K562 (cell line): ENCODE measurements around the gene NRP2. TPM values are rescaled to one million over a fixed set of nuclear protein-coding genes. Genes with fewer than 3 reads are reported as not detected.

Experiments
- ATAC-seq: fragments of 200-7000 bp; cut with Tn5 transposase; 3 replicates; pipeline ENCODE4 v1.9.1; 2020; ENCODE audit warnings: moderate library complexity
- BruUV-seq: library from RNA; stranded (reverse); fragments of 400-500 nt; replicated peaks from 2 replicates; lab custom pipeline; 2021; lab: Mats Ljungman, UMichigan
- CTCF ChIA-PET: fragments of 300-600 bp; formaldehyde crosslinking; extraction: SDS; loops from one replicate; lab custom pipeline; 2021; ENCODE audit warnings: low intra/inter-chr PET ratio; lab: Yijun Ruan, JAX
- POLR2A ChIA-PET: fragments of 300-600, 350-650 bp; sonication (Branson Sonifier 250); formaldehyde crosslinking; extraction: SDS; loops from one replicate; lab custom pipeline; 2021; ENCODE audit warnings: antibody characterized with exemption, inconsistent platforms; lab: Yijun Ruan, JAX
- DNase-seq, 4 experiments: peaks; one replicate each; pipeline versions ENCODE4 v3.0.0 to v3.0.0-alpha.2; 2011 to 2018; ENCODE audit warnings: low spot score in 3 of 4, mixed read lengths in 3 of 4; ENCODE audit errors: extremely low read depth in 1 of 4
- FAIRE-seq: peaks from 2 replicates; lab custom pipeline; 2011; peaks lifted over from hg19 to GRCh38; lab: Jason Lieb, UNC
- H2AFZ ChIP-seq: 2 replicates; pipeline ENCODE4 v1.6.0; 2011; ENCODE audit warnings: low read depth, low read length, control low read depth, inconsistent platforms
- H3K27ac ChIP-seq: fragments of 200-600 bp; 3 replicates; pipeline ENCODE4 v1.8.0; 2011; ENCODE audit warnings: low read depth, mild to moderate bottlenecking, control low read depth, inconsistent platforms, low read length, moderate library complexity, mixed read lengths; ENCODE audit errors: extremely low read depth
- H3K27me3 ChIP-seq, 2 experiments: fragments of 300-600 bp in 1 of 2; 2 replicates in 1 of 2; 3 replicates in 1 of 2; pipeline versions ENCODE4 v1.6.0 to v1.8.0; 2011; ENCODE audit warnings: inconsistent platforms in 2 of 2, low read length in 2 of 2, mild to moderate bottlenecking in 1 of 2, mixed read lengths in 1 of 2, moderate library complexity in 1 of 2; ENCODE audit not compliant: control insufficient read depth in 2 of 2, insufficient read depth in 2 of 2
- H3K36me3 ChIP-seq: fragments of 300-600 bp; 3 replicates; pipeline ENCODE4 v1.8.0; 2011; ENCODE audit warnings: mild to moderate bottlenecking, low read length, inconsistent platforms; ENCODE audit not compliant: control insufficient read depth, insufficient read depth
- H3K4me1 ChIP-seq, 2 experiments: fragments of 200-600 bp in 1 of 2; replicated peaks in 1 of 2; 2 replicates in 1 of 2; 3 replicates in 1 of 2; pipeline versions ENCODE4 v1.5.1 to v1.8.0; 2011; ENCODE audit warnings: inconsistent platforms in 2 of 2, low read length in 2 of 2, mild to moderate bottlenecking in 1 of 2, mixed read lengths in 1 of 2, moderate library complexity in 1 of 2; ENCODE audit not compliant: control insufficient read depth in 2 of 2, insufficient read depth in 2 of 2
- H3K4me2 ChIP-seq: 2 replicates; pipeline ENCODE4 v1.6.1; 2011; ENCODE audit warnings: low read length, control low read depth, inconsistent platforms, mixed read lengths; ENCODE audit not compliant: insufficient read depth
- H3K4me3 ChIP-seq: fragments of 200-600 bp; sonication (generic), shearing (Covaris generic); 2 replicates; pipeline ENCODE4 v1.5.1; 2016; ENCODE audit warnings: control low read depth, inconsistent platforms
- H3K79me2 ChIP-seq: fragments of 200-600 bp; 3 replicates; pipeline ENCODE4 v1.8.0; 2011; ENCODE audit warnings: low read length, inconsistent platforms; ENCODE audit not compliant: control insufficient read depth, insufficient read depth
- H3K9ac ChIP-seq, 2 experiments: 2 replicates each; pipeline versions ENCODE4 v1.6.0 to v1.6.1; 2011; ENCODE audit warnings: low read depth in 2 of 2, low read length in 2 of 2, control low read depth in 1 of 2, inconsistent platforms in 1 of 2, mild to moderate bottlenecking in 1 of 2, mixed read lengths in 1 of 2; ENCODE audit not compliant: insufficient read depth in 1 of 2
- H3K9me1 ChIP-seq: one replicate; pipeline ENCODE4 v1.6.0; 2011; ENCODE audit warnings: inconsistent platforms, mild to moderate bottlenecking, low read length, moderate library complexity; ENCODE audit not compliant: control insufficient read depth, insufficient read depth
- H3K9me3 ChIP-seq: replicated peaks from 2 replicates; pipeline ENCODE4 v1.5.1; 2011; ENCODE audit warnings: low read depth, low read length, inconsistent platforms; ENCODE audit not compliant: control insufficient read depth, insufficient read depth
- H4K20me1 ChIP-seq: replicated peaks from 2 replicates; pipeline ENCODE4 v1.6.1; 2011; ENCODE audit warnings: low read length, inconsistent platforms, mixed read lengths; ENCODE audit not compliant: control insufficient read depth, insufficient read depth
- CHD4 ChIP-seq: fragments of 200-600 bp; sonication (generic); IDR thresholded peaks from 3 replicates; pipeline ENCODE4 v1.6.1; 2012; ENCODE audit warnings: low read depth, mild to moderate bottlenecking, mixed read lengths, low read length, inconsistent platforms; ENCODE audit not compliant: insufficient read depth, insufficient replicate concordance, poor library complexity, severe bottlenecking
- FOXJ3 ChIP-seq: sonication (generic); formaldehyde crosslinking; IDR thresholded peaks from 2 replicates; pipeline ENCODE4 v1.4.0; 2020; ENCODE audit warnings: mild to moderate bottlenecking, missing genetic modification reagents
- L3MBTL2 ChIP-seq: fragments of 450-650 bp; IDR thresholded peaks from 2 replicates; pipeline ENCODE4 v1.6.1; 2016; ENCODE audit warnings: mild to moderate bottlenecking, moderate library complexity
- PTRF ChIP-seq: fragments of 450-650 bp; IDR thresholded peaks from 2 replicates; pipeline ENCODE4 v1.6.1; 2016; ENCODE audit warnings: mild to moderate bottlenecking, missing genetic modification characterization, missing compliant biosample characterization
- RAD21 ChIP-seq, 2 experiments: fragments of 250-450 bp in 1 of 2; fragments of 450-650 bp in 1 of 2; sonication (Bioruptor Pico) in 1 of 2; formaldehyde crosslinking in 1 of 2; IDR thresholded peaks in 1 of 2; conservative IDR thresholded peaks in 1 of 2; 2 replicates each; pipeline versions ENCODE4 v1.4.0 to v1.8.0; 2020 to 2022; ENCODE audit warnings: mild to moderate bottlenecking in 2 of 2, moderate library complexity in 1 of 2
- SRSF9 ChIP-seq: fragments of 200-400 bp; formaldehyde crosslinking; IDR thresholded peaks from 2 replicates; pipeline ENCODE4 v1.6.1; 2017; ENCODE audit warnings: low read depth, low read length, borderline replicate concordance
- ZNF431 ChIP-seq: sonication (generic); formaldehyde crosslinking; IDR thresholded peaks from 2 replicates; pipeline ENCODE4 v1.8.0; 2022; ENCODE audit warnings: mild to moderate bottlenecking, missing genetic modification reagents
- WGBS: fragments of 100-300 bp; shearing (Covaris generic); methylation state at CpG from one replicate; pipeline ENCODE4 v1.1.6; 2016; ENCODE audit warnings: low coverage, mixed read lengths; ENCODE audit not compliant: insufficient coverage; ENCODE audit errors: missing lambda C conversion rate; 5-methylcytosine and 5-hydroxymethylcytosine counted together
- in situ Hi-C: fragments of 300-500 bp; cut with MboI; formaldehyde crosslinking; loops from 4 replicates; pipeline ENCODE4 v1.15.0; 2018; ENCODE audit warnings: inconsistent platforms, mixed read lengths
- intact Hi-C: fragments of 100-400 bp; cut with micrococcal nuclease; formaldehyde crosslinking; loops from 2 replicates; pipeline ENCODE4 v1.14.2; 2022
- polyA plus RNA-seq, 8 experiments: library from polyadenylated mRNA; depleted of rRNA in 4 of 8; stranded (reverse) in 5 of 8; unstranded in 3 of 8; fragments of >200 nt; fragmentation: Nextera tagmentation in 2 of 8; fragmentation: Illumina TruSeq in 1 of 8; extraction: Ambion mirVana in 2 of 8; extraction: Trizol in 1 of 8; gene quantifications; 2 replicates each; pipeline versions ENCODE4 v1.2.1 to v1.2.3, GENCODE V29; 2011 to 2014; ENCODE audit warnings: inconsistent platforms in 1 of 8, missing spikeins in 1 of 8
- total RNA-seq, 7 experiments: library from RNA; depleted of rRNA in 6 of 7; stranded (reverse); fragments of >200 nt in 6 of 7; fragmentation: Illumina TruSeq in 2 of 7; extraction: Trizol in 2 of 7; gene quantifications; 2 replicates each; pipeline versions ENCODE4 v1.2.1 to v1.2.3, GENCODE V29; 2011 to 2021; ENCODE audit warnings: low replicate concordance in 1 of 7
- TF ChIP-seq, protein P1 (sequence below): sonication (generic); formaldehyde crosslinking; IDR thresholded peaks from 2 replicates; pipeline ENCODE4 v1.8.0; 2022; ENCODE audit warnings: mild to moderate bottlenecking, missing genetic modification reagents

NRP2 gene
- total and polyA plus RNA-seq, 9 of the 15 experiments (the other 6 are each of a cell fraction or from before 2014, with no cell fraction given), result 0.05 to 0.31 (median 0.15) TPM; not detected in 5

DNA sequence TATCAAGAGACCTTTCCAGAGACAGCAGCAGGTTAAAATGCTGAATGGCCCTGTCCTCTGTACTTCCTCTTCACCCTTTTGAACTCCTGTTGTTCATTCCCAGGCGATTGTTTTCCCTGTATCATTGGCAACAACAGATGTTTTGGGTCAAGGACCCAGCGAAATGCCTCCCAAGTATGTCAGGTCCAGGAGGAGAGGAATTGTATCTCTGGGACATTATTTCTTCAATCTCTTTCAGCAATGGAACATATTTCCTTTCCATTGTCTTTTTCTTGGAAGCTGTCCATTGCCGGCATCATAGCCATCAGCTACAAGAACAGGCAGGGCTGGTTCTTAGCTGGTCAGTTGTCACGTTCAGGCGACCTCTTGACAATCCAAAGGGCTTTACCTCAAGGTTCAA, 76.2 kb downstream of the NRP2 start:
- Histone ChIP-seq H3K4me1 (peaks cover 0 to under 1% of the 10 kb centered on the region in 2 experiments; a peak in 1 of 5 replicates), H3K4me2 (no peak overlapping the region), H3K4me3 (no peak overlapping the region), H2AFZ (no peak overlapping the region), H3K9ac (no peak overlapping the region), H3K9me1 (no peaks in the 10 kb centered on the region), H3K79me2 (no peaks in the 10 kb centered on the region), H3K27me3 (peaks cover 0 to 22% of the 10 kb centered on the region in 2 experiments; a peak in 3 of 5 replicates), H3K27ac (no peak overlapping the region), H3K36me3 (no peaks in the 10 kb centered on the region), H3K9me3 (no peaks in the 10 kb centered on the region), H4K20me1 (no peaks in the 10 kb centered on the region)
- FAIRE-seq (no peak), ATAC-seq (no peak), DNase-seq (no peak)
- no TSS peak for BruUV-seq
- ChIA-PET CTCF (no interaction called here), POLR2A (no interaction called here)
- no peak for TF ChIP-seq CHD4
- TF ChIP-seq PTRF (tag), result no peak
- TF ChIP-seq FOXJ3 (CRISPR knock-in tag), result no peak
- TF ChIP-seq RAD21 (CRISPR knock-in tag; conservative IDR thresholded peaks at IDR 0.05 in 1 of 2, IDR thresholded peaks at IDR 0.05 in 1 of 2), result no peak
- no peak for TF ChIP-seq L3MBTL2
- TF ChIP-seq, protein P1, sequence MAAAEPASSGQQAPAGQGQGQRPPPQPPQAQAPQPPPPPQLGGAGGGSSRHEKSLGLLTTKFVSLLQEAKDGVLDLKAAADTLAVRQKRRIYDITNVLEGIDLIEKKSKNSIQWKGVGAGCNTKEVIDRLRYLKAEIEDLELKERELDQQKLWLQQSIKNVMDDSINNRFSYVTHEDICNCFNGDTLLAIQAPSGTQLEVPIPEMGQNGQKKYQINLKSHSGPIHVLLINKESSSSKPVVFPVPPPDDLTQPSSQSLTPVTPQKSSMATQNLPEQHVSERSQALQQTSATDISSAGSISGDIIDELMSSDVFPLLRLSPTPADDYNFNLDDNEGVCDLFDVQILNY (CRISPR knock-in tag), result no peak
- no peak for TF ChIP-seq ZNF431 (CRISPR knock-in tag)
- no peak for TF ChIP-seq SRSF9
- in situ Hi-C loops (no loop called here), intact Hi-C loops (no loop called here)
- WGBS, result 0% methylated on average over 4 of the region's 5 CpGs
